SKM-1 (cell line): Measurements from ENCODE around the gene PNMA8C.

Experiments used
- DNase-seq: peaks from one replicate; lab custom pipeline; 2025; ENCODE audit not compliant: unreplicated experiment; lab: John Stamatoyannopoulos, UW

Gene PNMA8C

DNA sequence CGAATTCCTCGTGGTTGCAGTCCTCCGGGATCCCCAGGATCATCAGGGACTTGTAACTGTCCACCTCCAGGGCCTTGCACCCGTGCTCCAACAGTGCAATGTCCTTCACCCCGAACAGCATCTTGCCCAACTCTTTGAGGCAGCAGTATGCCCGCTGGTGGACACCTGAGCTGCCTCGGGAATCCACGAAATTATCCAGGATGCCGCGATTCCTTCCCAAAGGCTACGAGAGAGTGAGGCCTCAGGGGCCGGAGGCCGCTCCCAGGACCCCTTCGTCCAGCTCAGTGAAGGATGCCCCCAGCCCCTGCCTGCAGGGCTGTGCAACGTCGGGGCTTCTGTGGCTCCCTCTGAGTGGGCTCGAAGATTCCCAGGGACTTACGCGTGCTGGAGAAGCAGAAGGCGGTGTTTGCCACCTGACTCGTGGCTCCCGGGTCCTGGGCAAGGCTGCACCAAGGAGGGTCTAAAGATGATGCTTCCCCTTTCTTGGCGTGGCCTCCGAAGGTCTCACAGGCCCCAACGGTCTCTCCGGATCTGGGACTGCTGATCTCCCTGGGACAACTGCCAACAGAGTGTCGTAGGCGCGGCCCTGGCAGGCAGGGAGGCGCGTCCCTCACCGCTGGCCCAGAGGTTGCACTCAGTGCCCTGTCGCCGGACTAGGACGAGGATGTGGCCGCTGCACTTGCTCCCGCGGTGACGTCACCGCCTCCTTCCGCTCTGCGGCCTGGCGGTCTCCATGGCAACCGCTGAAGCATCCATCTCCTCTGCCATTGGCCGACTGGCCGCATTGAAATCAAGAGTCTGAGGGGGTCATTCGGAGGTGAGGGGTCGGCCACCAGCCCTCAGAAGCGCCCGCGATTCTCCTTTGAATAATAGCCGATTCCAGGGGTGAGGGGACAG, at the start of gene PNMA8C:
Gene PNMA8C, minus strand, starts transcription at position 698 of the 897 bp plus-strand sequence. Its CDS starts 577 bp downstream, at position 121.
- no peak for DNase-seq

- DNase-seq, result no peak
Observed at GRCh38 chr19:46475986-46476385, 47.2 kb upstream of the PNMA8C start.

DNA sequence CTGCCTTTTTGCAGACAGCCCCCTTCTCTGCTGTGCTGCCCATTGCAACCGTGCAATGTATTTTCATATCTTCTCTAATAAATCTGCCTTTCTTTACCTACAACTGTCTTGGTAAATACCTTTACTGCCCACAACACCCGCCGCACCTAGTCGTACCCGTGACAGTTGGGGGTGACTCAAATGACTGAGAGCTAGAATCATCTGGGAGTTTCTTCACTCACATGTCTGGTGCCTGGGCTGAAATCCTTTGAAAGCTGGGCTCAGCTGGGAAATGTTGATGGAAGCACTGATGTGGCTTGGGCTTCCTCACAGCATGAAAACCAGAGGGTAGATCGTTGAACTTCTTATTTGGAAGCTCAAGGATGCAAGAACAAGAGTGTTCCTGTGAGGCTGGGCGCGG, 45.5 kb upstream of the PNMA8C start:
- DNase-seq, result no peak

- DNase-seq, result no peak
Observed at GRCh38 chr19:46472592-46472991, 43.9 kb upstream of the PNMA8C start.

DNA sequence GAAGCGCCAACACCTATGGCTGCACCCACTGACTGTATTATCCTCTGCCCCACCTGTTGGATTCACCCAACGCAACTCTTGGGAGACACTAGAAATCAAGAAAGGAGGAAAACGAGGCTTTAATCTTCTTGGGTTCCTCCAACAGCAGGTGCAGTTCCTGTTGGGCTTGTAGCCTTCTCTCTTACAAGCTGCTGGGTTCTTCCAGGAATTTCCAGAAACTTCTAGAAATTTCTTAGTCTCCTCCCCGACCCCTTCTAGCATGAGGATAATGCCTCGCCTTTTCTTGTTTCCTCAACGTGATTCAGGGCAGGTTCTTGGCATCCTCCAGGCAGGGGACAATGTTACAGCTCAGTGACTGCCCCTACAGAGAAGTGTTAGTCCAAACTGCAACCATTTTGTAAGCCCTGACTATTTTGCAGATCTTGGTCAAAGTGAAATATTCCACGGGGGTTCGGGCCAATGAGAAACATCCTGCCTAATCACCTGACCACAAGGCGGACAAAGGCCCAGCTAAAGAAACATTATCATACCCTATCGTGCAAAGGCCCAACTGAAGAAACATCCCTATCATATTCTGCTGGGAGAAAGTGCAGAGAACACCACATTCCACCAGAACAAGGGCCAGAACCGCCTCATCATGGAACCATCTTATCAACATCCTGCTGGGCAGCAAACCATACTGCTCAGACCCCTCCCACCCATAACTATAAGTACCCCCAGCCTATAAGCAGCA, 43.2 kb upstream of the PNMA8C start:
- no peak for DNase-seq

- DNase-seq, result no peak
Observed at GRCh38 chr19:46471116-46471733, 42.5 kb upstream of the PNMA8C start, which contains the start of gene PNMA8A. PNMA8A (minus strand) TSS chr19:46471563; CDS start chr19:46471035, 528 bp downstream.

GRCh38 chr19:46470376-46470775, 41.6 kb upstream of the PNMA8C start:
- no peak for DNase-seq

- no peak for DNase-seq
Observed at GRCh38 chr19:46469541-46470185, 40.9 kb upstream of the PNMA8C start.

DNA sequence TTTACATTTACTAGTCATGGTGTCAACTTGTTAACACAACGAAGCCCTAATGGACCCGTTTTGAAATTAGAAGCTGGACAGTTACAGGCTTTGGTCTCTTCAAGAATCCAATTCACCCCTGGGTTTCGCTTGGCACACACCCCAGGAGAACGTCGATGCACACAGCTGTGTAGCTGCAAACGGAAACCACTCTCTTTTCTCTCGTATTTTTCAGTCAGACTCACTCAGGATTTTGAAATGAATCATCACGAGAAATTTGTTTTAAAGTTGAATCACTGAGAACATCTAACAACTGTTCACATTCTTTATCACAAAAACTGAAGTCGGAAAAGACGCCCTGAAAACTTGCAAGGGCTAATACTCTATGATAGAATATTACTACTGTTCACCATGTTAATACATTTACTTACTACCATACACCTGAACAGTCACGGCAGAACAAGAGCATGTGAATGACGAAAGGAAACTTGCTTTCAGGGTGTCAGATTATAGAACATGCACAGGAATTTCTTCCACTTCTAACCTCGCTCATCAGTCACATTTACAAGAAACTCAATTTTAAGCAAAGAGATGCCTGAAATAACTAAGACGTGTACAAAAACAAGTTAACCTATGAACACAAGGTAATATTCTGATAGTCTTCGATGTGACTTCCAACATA, 37.9 kb upstream of the PNMA8C start:
- DNase-seq, result no peak

- DNase-seq, result no peak
Observed at GRCh38 chr19:46463516-46463915, 34.8 kb upstream of the PNMA8C start.

DNA sequence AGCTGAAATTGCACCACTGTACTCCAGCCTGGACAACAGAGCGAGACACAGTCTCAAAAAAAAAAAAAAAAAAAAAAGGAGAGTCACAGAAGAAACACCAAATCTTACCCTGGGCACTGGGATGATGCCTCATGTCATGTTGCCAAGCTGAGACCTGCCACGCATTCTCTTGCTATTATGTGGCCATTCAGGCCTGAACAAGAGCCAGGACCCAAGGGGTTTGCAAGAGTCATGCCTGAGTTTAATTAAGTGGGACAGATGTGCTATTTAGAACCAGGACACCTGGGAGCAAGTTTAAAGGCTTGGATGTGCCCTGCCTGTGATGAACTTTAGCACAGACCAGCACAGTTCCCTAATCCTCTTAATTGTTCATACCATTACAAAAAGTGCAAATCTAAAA, 32.8 kb upstream of the PNMA8C start:
- no peak for DNase-seq

- DNase-seq, result no peak
Observed at GRCh38 chr19:46460981-46461380, 32.2 kb upstream of the PNMA8C start.

- DNase-seq, result no peak
Observed at GRCh38 chr19:46460055-46460454, 31.3 kb upstream of the PNMA8C start.

- DNase-seq, result no peak
Observed at GRCh38 chr19:46456930-46457329, 28.2 kb upstream of the PNMA8C start.

- no peak for DNase-seq
Observed at GRCh38 chr19:46454244-46454643, 25.5 kb upstream of the PNMA8C start.

DNA sequence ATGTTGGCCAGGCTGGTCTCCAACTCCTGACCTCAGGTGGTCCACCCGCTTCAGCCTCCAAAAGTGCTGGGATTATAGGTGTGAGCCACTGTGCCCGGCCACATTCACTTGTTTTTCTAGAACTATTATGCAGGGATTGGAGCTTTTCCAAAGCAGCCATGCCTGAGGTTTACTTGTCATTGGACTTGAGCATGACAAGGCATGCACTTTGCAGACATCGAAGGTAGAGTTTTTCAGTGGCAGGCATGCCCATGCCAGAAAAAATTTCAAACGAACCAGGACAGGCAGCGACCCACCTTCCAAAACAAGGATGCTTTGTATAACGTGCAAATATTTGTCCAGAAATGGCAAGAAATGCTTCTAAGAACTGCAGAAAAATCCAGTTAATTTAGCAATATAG, 24.9 kb upstream of the PNMA8C start:
- DNase-seq, result no peak

DNA sequence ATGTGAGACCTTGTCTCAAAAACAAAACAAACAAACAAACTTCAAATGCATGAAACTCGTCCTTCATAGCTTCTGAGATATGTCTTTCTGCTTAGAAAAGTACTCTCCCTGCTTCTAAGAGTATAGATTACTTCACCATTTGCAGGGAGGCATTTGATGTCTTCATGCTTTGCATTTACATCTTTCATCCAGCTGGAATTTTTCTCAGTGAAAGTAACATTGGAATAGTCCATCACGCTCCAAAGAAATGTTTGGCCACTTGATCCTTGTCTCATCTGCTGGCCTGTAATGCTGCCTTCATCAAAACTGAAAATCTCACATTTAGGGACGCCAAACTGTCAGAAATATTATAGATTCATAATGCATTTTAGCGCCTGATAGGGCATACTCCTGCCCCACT, 23.4 kb upstream of the PNMA8C start:
- DNase-seq, result no peak

DNA sequence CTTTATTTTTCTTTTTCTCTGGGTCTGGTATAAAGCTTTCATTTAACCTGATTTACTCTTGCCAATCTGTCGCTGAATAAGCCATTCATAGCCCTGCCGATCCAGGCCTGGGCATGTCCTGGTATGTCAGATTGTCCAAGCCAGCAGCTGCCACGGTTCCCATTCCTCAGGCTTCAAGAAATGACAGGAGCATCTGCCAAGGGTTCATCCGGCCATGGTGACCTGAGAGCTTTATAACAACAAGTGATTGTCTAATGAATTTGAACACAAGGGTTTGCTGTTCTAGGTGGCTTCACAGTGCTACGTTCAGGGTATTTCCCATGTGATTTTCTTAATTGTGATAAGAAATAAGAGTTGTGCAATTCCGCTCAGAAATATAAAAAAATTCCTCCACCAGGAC, 22.6 kb upstream of the PNMA8C start:
- no peak for DNase-seq

DNA sequence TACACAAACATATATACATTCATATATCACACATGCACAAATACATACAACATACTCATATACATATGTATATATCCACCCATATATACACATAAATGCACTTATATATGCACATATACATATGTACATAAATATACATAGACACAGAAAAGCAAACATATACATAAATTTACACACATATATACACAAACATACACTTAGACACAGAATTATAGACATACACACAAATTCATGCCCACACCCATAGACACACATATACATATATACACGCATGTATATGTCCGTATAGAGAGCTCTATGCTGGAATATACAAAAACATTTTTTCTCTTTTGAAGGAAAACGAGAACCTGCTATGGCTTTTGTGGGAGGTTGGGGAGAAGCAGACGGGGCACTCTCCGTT, 22.0 kb upstream of the PNMA8C start:
- DNase-seq, result no peak

DNA sequence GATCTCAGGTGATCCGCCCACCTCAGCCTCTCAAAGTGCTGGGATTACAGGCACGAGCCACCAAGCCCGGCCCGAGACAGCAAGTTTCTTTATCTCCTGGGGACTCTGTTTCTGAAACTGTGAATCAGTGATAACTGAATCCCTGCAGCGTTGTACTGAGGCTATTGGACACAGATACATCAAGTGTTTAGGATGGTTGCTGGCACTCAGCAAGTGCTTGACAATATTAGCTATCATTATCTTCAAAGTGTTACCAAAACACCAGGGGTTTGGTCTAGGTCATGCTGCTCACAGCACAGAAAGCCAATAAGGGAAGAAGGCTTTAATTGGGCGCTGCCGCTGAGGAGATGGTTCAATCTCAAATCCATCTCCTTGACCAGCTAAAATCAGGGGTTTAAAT, 20.5 kb upstream of the PNMA8C start:
- no peak for DNase-seq

DNA sequence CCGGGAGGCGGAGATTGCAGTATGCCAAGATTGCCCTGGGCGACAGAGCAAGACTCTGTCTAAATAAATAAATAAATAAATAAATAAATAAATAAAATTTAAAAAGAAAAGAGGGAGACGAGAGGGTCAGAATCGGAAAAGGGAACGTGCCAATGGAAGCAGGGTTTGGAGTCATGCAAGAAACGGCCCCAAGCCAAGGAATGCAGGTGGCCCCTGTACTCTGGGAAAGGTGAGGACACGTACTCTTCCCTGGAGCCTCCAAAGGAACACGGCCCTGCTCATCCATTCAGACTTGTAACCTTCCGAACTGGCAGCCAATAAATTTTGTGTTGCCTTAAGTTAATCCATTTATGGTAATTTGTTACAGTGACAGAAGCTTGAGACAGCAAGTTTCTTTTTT, 19.9 kb upstream of the PNMA8C start:
- no peak for DNase-seq
